Sciatic nerve (tissue), 2 donors: ENCODE measurements around the gene KRTAP4-11. TPM values are rescaled to one million over a fixed set of nuclear protein-coding genes. Genes with fewer than 3 reads are reported as not detected.
"Not testable (repeated sequence)": the region's sequence is repeated elsewhere in the genome, so short reads cannot be mapped to it uniquely, and the experiment has no call there.

ENCODE experiments used
- ATAC-seq: fragments of 200-7000 bp; cut with Tn5 transposase; one replicate; pipeline ENCODE4 v1.9.1; 2020; ENCODE audit warnings: mild to moderate bottlenecking, moderate library complexity
- DNase-seq: peaks from one replicate; pipeline ENCODE4 v3.0.0-alpha.2; 2020; ENCODE audit warnings: low spot score
- intact Hi-C: fragments of 100-400 bp; cut with DNase I; formaldehyde crosslinking; loops from one replicate; pipeline ENCODE4 v1.14.2; 2022
- total RNA-seq: library from RNA; stranded (reverse); fragmentation: NEBNext Ultra II Directional; extraction: Animal tissue kit (Norgen Biotek cat#: 25700); gene quantifications from one replicate; pipeline ENCODE4 v1.2.1, GENCODE V29; 2021
- donor health status: DM: no; HTN: no; CAD: no.
- donor health status: DM: no; HTN: no; CAD: no.

Gene KRTAP4-11
- total RNA-seq = not detected

- ATAC-seq, DNase-seq, intact Hi-C loops: not testable (repeated sequence)
These were observed at the start of gene KRTAP4-11 for GRCh38 chr17:41117846-41118386. KRTAP4-11 (minus strand) TSS chr17:41118373; CDS start chr17:41118315, 58 bp downstream.

DNA sequence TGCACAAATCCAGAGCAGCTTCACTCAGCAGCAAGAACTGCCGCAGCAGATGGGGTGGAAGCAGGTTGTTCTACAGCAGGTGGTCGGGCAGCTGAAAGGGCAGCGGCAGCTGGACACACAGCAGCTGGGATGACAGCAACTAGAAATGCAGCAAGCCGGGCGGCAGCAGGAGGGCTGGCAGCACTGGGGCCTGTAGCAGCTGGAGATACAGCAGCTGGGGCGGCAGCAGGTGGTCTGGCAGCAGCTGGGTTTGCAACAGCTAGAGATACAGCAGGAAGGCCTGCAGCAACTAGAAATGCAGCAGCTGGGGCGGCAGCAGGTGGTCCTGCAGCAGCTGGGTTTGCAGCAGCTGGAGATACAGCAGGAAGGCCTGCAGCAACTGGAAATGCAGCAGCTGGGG lies 49.4 kb upstream of the KRTAP4-11 start:
- DNase-seq (no peak), ATAC-seq (no peak)
- intact Hi-C loops = no loop called here

GRCh38 chr17:41163828-41164227 lies 45.7 kb upstream of the KRTAP4-11 start:
- ATAC-seq = no peak
- intact Hi-C loops = no loop called here
- DNase-seq = no peak

DNA sequence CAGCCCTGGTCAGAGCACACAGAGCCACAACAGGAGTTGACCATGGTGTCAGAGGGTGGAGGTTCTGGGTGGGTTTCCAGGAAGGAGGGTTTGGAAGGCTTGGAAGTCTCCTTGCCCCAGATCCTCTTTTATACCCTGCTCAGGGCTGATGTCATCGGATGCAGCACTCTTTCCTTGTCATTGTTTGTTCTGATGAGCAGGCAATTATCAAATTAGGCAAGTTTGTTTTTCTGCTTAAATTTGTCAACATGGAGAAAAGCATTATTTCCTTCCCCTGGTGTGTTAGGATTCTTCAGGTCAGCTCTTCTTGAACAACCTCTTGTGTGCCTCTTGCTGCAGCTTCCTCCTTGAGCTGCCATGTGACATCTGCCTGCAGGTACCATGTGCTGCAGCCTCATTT lies 42.5 kb upstream of the KRTAP4-11 start, which contains the start of gene KRTAP4-4:
KRTAP4-4 (minus strand) TSS at position 101 of the 400 bp plus-strand sequence; CDS start at position 44, 57 bp downstream.
- ATAC-seq (no peak), DNase-seq (no peak)
- intact Hi-C loops = no loop called here

GRCh38 chr17:41160190-41160589 lies 42.0 kb upstream of the KRTAP4-11 start:
- intact Hi-C loops, DNase-seq, ATAC-seq: not testable (repeated sequence)

DNA sequence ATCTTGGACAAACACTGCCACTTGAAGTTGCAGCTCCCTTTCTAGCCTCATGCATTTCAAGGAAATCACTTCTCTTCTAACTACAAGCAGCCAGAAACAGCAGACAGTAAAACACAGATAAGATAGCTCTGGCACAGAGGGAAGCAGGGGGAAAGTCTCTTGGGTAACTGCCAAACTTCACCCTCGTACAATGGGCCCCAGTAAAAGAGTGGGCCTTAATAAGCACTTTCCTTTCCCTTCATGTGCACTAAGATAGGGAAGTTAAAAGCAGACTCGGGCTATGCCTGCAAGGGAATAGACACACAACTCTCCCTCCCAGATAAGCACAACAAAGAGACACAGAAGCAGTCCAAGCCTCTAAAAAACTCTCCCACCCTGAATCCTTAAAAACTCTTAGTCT lies 35.7 kb upstream of the KRTAP4-11 start:
- ATAC-seq (no peak), DNase-seq (no peak)
- intact Hi-C loops = no loop called here

DNA sequence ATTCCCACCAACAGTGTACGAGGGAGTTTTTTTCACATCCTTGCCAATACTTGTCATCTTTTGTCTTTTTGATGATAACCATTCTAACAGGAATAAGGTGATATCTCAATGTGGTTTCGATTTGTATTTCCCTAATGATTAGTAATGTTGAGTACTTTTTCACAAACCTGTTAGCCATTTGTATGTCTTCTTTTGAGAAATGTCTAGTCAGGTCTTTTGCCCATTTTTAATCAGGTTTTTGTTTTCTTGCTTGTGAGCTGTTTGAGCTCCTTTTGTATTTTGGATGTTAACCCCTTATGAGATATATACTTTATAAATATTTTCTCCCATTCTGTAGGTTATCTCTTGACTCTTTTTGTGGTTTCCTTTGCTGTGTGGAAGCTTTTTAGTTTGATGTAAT lies 33.4 kb upstream of the KRTAP4-11 start:
- DNase-seq (no peak), ATAC-seq (no peak)
- intact Hi-C loops = no loop called here

- ATAC-seq (no peak), DNase-seq (no peak)
- intact Hi-C loops = no loop called here
These were observed 31.9 kb upstream of the KRTAP4-11 start for GRCh38 chr17:41150026-41150425.

GRCh38 chr17:41149652-41149985 lies 31.4 kb upstream of the KRTAP4-11 start, which contains the start of gene KRTAP4-5:
KRTAP4-5 (minus strand) TSS chr17:41149825; CDS start chr17:41149767, 58 bp downstream.
- ATAC-seq = no peak

GRCh38 chr17:41148971-41149651 lies 30.9 kb upstream of the KRTAP4-11 start:
- not testable (repeated sequence) for DNase-seq, ATAC-seq
- intact Hi-C loops = loop anchor here (2.0 to 10.0 kb wide), 2 partner anchors 66 to 96 kb away; partner anchors contain the start of gene KRTAP9-4

More at GRCh38 chr17:41149652-41149985, 31.4 kb upstream of the KRTAP4-11 start, which contains the start of gene KRTAP4-5:
- no peak for DNase-seq
- intact Hi-C loops = loop anchor here (2.0 to 10.0 kb wide), 2 partner anchors 65 to 95 kb away; partner anchors contain the start of gene KRTAP9-4

DNA sequence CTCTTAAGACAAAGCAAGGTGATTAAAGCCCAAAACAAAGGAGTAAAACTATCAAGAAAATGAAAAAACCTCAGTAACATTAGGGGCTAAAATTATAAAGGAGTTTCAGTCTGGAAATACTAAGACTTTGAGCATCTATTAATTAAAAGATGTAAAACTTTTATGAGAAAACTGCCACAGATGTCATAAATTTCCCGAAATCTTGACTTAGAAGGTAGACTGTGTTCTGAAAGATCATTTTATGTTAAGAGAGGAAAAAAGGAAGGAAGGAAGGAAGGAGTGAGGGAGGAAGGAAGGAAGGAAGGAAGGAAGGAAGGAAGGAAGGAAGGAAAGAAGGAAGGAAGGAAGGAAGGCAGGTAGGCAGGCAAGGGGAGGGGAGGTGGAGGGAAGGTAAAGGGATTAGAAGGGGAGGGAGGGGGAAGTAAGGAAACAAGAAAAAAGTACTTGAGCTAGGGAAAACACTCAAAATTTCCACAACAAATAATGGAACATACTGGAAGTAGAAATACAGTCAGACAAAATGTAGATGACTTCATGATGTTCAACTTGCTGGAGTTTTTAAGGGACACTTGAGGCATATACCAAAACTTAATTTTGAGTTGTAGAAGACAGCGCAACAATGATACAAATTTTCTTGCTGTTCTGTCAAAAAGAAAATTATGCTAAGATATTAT lies 29.5 kb upstream of the KRTAP4-11 start:
- DNase-seq (no peak), ATAC-seq (no peak)
- intact Hi-C loops = loop anchor here (2.0 to 10.0 kb wide), 2 partner anchors 67 to 97 kb away; partner anchors contain the start of gene KRTAP9-4

DNA sequence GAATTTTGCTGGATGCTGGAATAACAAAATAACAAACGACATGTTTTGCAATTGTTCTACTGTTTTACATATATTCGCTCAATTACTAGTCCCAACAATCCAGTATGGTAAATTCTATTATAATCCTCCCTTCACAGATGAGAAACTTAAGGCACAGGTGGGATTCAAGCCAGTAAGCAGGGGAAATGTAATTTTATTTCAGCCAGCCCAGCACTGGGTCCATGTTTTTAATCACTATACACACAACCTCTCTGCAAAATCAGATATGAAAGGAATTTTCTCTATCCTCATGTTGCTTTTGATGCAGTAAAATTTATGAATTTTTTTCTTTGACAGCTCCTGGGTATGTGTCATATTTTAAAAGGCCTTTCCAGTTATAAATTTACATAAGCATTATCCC lies 27.1 kb upstream of the KRTAP4-11 start:
- ATAC-seq = no peak
- no peak for DNase-seq
- intact Hi-C loops = loop anchor here (10.0 kb wide), 1 partner anchor 100 kb away; the partner anchor contains the start of gene KRTAP9-4

GRCh38 chr17:41144846-41145245 lies 26.7 kb upstream of the KRTAP4-11 start:
- intact Hi-C loops = loop anchor here (10.0 kb wide), 1 partner anchor 100 kb away; the partner anchor contains the start of gene KRTAP9-4
- no peak for ATAC-seq
- no peak for DNase-seq

DNA sequence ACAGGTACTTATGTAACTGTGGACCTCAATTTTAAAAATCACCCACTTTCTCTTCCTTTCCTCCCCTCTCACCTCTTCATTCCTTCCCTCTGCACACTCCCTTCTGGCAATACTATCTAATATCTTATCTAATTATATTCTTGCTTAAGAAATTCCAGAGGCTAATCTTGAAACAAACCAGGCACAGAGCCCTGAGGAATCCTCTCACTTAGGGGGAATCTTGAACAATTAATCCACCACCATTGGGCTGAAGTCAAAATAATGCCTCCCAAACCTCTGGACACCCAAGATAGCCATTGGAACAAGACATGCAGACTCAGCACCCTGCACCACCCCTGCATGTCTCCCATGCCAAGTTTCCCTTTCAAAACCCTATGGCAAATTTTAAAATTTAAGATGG lies 23.2 kb upstream of the KRTAP4-11 start:
- DNase-seq = no peak
- ATAC-seq = no peak

GRCh38 chr17:41140360-41141131 lies 22.4 kb upstream of the KRTAP4-11 start, which contains the start of gene KRTAP4-6:
KRTAP4-6 (minus strand) TSS chr17:41140544; CDS start chr17:41140487, 57 bp downstream.
- DNase-seq = no peak
- no peak for ATAC-seq
- intact Hi-C loops = loop anchor here (10.0 kb wide), 1 partner anchor 104 kb away; the partner anchor contains the start of gene KRTAP9-4

More for the DNA sequence above, 23.2 kb upstream of the KRTAP4-11 start:
- intact Hi-C loops = loop anchor here (10.0 kb wide), 1 partner anchor 103 kb away; the partner anchor contains the start of gene KRTAP9-4

DNA sequence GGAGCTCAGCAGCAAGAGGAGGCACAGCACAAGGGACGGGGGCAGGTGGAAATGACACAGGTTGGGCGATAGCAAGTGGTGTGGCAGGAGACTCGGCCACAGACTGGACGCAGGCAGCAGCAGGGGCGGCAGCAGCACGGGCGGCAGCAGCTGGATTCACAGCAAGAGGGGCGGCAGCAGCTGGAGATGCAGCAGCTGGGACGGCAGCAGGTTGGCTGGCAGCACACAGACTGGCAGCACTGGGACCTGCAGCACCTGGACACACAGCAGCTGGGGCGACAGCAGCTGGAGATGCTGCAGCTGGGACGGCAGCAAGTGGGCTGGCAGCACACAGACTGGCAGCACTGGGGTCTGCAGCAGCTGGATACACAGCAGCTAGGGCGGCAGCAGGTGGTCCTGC lies 21.7 kb upstream of the KRTAP4-11 start:
- DNase-seq, ATAC-seq: not testable (repeated sequence)
- intact Hi-C loops = loop anchor here (10.0 kb wide), 1 partner anchor 105 kb away; the partner anchor contains the start of gene KRTAP9-4

- DNase-seq (no peak), ATAC-seq (no peak)
- intact Hi-C loops = no loop called here
These were observed 15.9 kb upstream of the KRTAP4-11 start for GRCh38 chr17:41133880-41134735.
